ENCODE data around the gene MLLT10.

- TF ChIP-seq, protein P1, sequence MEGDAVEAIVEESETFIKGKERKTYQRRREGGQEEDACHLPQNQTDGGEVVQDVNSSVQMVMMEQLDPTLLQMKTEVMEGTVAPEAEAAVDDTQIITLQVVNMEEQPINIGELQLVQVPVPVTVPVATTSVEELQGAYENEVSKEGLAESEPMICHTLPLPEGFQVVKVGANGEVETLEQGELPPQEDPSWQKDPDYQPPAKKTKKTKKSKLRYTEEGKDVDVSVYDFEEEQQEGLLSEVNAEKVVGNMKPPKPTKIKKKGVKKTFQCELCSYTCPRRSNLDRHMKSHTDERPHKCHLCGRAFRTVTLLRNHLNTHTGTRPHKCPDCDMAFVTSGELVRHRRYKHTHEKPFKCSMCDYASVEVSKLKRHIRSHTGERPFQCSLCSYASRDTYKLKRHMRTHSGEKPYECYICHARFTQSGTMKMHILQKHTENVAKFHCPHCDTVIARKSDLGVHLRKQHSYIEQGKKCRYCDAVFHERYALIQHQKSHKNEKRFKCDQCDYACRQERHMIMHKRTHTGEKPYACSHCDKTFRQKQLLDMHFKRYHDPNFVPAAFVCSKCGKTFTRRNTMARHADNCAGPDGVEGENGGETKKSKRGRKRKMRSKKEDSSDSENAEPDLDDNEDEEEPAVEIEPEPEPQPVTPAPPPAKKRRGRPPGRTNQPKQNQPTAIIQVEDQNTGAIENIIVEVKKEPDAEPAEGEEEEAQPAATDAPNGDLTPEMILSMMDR (IDR thresholded peaks at IDR 0.05): no peak
- no peak for TF ChIP-seq POLR2A (IDR thresholded peaks at IDR 0.05)
Observed at GRCh38 chr10:21693418-21693817, 159.4 kb downstream of the MLLT10 start.

Data from vagina (tissue), 2 donors.